CD4-positive, alpha-beta memory T cell (primary cell): ENCODE measurements around the gene DALRD3. TPM values are rescaled to one million over a fixed set of nuclear protein-coding genes. Genes with fewer than 3 reads are reported as not detected.

Experiments used
- CTCF ChIA-PET: fragments of 350-600 bp; sonication (Branson Sonifier 250); formaldehyde crosslinking; loops from one replicate; lab custom pipeline; 2021; ENCODE audit warnings: inconsistent platforms; ENCODE audit not compliant: partially characterized antibody; lab: Charles Lee
- POLR2A ChIA-PET: fragments of 350-600 bp; sonication (Branson Sonifier 250); formaldehyde crosslinking; loops from one replicate; lab custom pipeline; 2021; ENCODE audit not compliant: partially characterized antibody; lab: Charles Lee
- DNase-seq, 5 donors: peaks; one replicate each; pipeline versions ENCODE4 v3.0.0 to v3.0.0-alpha.2; 2020 to 2022; ENCODE audit warnings: mixed read lengths in 1 of 5
- H3K27ac ChIP-seq: one replicate; pipeline ENCODE4 v1.7.0; 2013; ENCODE audit warnings: low read depth, low read length
- H3K27me3 ChIP-seq: 2 replicates; pipeline ENCODE4 v1.7.0; 2013; ENCODE audit warnings: mild to moderate bottlenecking, low read length, moderate library complexity; ENCODE audit not compliant: insufficient read depth
- H3K36me3 ChIP-seq: 2 replicates; pipeline ENCODE4 v1.7.0; 2013; ENCODE audit warnings: mild to moderate bottlenecking, low read length, moderate library complexity; ENCODE audit not compliant: insufficient read depth
- H3K4me1 ChIP-seq: 2 replicates; pipeline ENCODE4 v1.7.0; 2013; ENCODE audit warnings: mild to moderate bottlenecking, low read length, moderate library complexity; ENCODE audit not compliant: insufficient read depth
- H3K4me3 ChIP-seq, 2 donors: one replicate each; pipeline ENCODE4 v1.7.0; 2013; ENCODE audit warnings: low read length in 2 of 2, mild to moderate bottlenecking in 1 of 2
- H3K9me3 ChIP-seq, 2 donors: one replicate each; pipeline ENCODE4 v1.7.0; 2013; ENCODE audit warnings: low read length in 2 of 2, control low read depth in 1 of 2; ENCODE audit not compliant: control insufficient read depth in 1 of 2
- H3K27ac Mint-ChIP-seq, 7 donors: one replicate each; pipeline ENCODE4 v1.8.0; 2020 to 2021; ENCODE audit warnings: mixed read lengths in 7 of 7, mild to moderate bottlenecking in 6 of 7, inconsistent platforms in 3 of 7, moderate library complexity in 3 of 7
- H3K27me3 Mint-ChIP-seq, 2 donors: one replicate each; pipeline ENCODE4 v1.8.0; 2020 to 2021; ENCODE audit warnings: mixed read lengths in 2 of 2
- H3K36me3 Mint-ChIP-seq, 2 donors: one replicate each; pipeline ENCODE4 v1.8.0; 2020 to 2021; ENCODE audit warnings: mixed read lengths in 2 of 2, inconsistent platforms in 1 of 2, mild to moderate bottlenecking in 1 of 2
- H3K4me1 Mint-ChIP-seq, 4 donors: one replicate each; pipeline ENCODE4 v1.8.0; 2020 to 2021; ENCODE audit warnings: mixed read lengths in 4 of 4, mild to moderate bottlenecking in 1 of 4
- H3K4me3 Mint-ChIP-seq, 8 donors: one replicate each; pipeline ENCODE4 v1.8.0; 2020 to 2021; ENCODE audit warnings: mixed read lengths in 8 of 8, mild to moderate bottlenecking in 7 of 8, moderate library complexity in 6 of 8, inconsistent platforms in 3 of 8
- H3K9me3 Mint-ChIP-seq, 8 donors: one replicate each; pipeline ENCODE4 v1.8.0; 2020 to 2021; ENCODE audit warnings: mixed read lengths in 8 of 8, mild to moderate bottlenecking in 5 of 8, inconsistent platforms in 3 of 8, moderate library complexity in 1 of 8
- intact Hi-C: fragments of 100-400 bp; cut with micrococcal nuclease; formaldehyde crosslinking; loops from one replicate; pipeline ENCODE4 v1.15.1; 2023
- polyA plus RNA-seq, 2 donors: library from polyadenylated mRNA; unstranded; fragments of 300-500 nt; fragmentation: Illumina TruSeq; gene quantifications; one replicate each; pipeline ENCODE4 v1.2.3, GENCODE V29; 2021
- total RNA-seq, 2 experiments: library from RNA; stranded (reverse); gene quantifications; one replicate each; pipeline ENCODE4 v1.2.3, GENCODE V29; 2021

Gene DALRD3
- total and polyA plus RNA-seq, 4 experiments from 2014 or later: 31.2 to 41.3 (median 32.5) TPM

DNA sequence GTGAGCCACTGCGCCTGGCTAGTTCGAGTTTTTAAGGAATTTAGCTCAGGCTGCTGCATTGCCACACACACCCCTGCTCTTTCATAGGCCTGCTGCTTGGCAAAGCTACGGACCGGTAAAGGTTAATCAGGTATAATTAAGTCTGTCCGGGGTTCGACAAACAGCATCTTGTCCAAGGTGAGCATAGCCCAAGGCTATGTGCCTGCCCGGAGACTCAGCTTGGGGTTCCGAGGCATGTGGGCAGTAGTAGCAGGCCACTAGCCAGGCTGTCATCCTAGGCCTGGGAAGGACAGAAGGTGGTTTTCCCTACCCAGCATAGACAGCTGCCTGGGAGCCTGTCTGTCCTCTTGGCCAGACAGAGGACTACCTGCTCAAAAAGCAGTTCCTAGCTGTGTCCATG is 21.7 kb downstream of the DALRD3 start:
- Mint-ChIP-seq H3K4me3 (no peak overlapping the region), H3K27me3 (no peaks in the 10 kb centered on the region), H3K27ac (no peak overlapping the region), H3K9me3 (peaks cover 0 to 2% (median 0%) of the 10 kb centered on the region in 8 donors), H3K4me1 (peaks cover 11 to 29% (median 20%) of the 10 kb centered on the region in 4 donors), H3K36me3 (peaks cover 3 to 24% of the 10 kb centered on the region in 2 donors)
- CTCF ChIA-PET: interaction anchor here (0.7 to 4.1 kb wide), 4 partner anchors 9 to 209 kb away, joined by 3 to 14 read pairs (median 10); partner anchors contain the start of genes NDUFAF3 and WDR6
- no peak overlapping the region for H3K27ac ChIP-seq
- H3K4me1 ChIP-seq: peaks cover 16% of the 10 kb centered on the region
- no peaks in the 10 kb centered on the region for H3K27me3 ChIP-seq
- POLR2A ChIA-PET: interaction anchor here (1.1 to 15.0 kb wide), 4 partner anchors 9 to 97 kb away, joined by 3 to 377 read pairs (median 9); partner anchors contain the start of genes DALRD3, IMPDH2, NDUFAF3 and QRICH1
- no peaks in the 10 kb centered on the region for H3K9me3 ChIP-seq
- no peak for DNase-seq
- no peak overlapping the region for H3K4me3 ChIP-seq
- intact Hi-C loops: no loop called here
- peaks cover 4% of the 10 kb centered on the region for H3K36me3 ChIP-seq

GRCh38 chr3:48993834-48994233 is 24.5 kb downstream of the DALRD3 start:
- peaks cover 24 to 52% (median 37%) of the 10 kb centered on the region in 4 donors for H3K4me1 Mint-ChIP-seq
- Histone ChIP-seq H3K9me3 (no peaks in the 10 kb centered on the region), H3K27ac (no peak overlapping the region), H3K27me3 (no peaks in the 10 kb centered on the region), H3K4me3 (no peak overlapping the region), H3K36me3 (peaks cover 4% of the 10 kb centered on the region), H3K4me1 (peaks cover 34% of the 10 kb centered on the region)
- POLR2A ChIA-PET: interaction anchor here (9.2 to 15.0 kb wide), 2 partner anchors 13 to 27 kb away, joined by 191 to 377 read pairs; partner anchors contain the start of genes DALRD3, IMPDH2, NDUFAF3 and WDR6
- intact Hi-C loops: no loop called here
- H3K36me3 Mint-ChIP-seq: peaks cover 3 to 29% of the 10 kb centered on the region in 2 donors
- DNase-seq: no peak
- H3K9me3 Mint-ChIP-seq: peaks cover 0 to 2% (median 0%) of the 10 kb centered on the region in 8 donors
- peak overlapping the region in 2 of 7 donors; percentile 44 to 60 for H3K27ac Mint-ChIP-seq
- no peaks in the 10 kb centered on the region for H3K27me3 Mint-ChIP-seq
- CTCF ChIA-PET: interaction anchor here (3.7 kb wide), 1 partner anchor 14 kb away, joined by 13 read pairs; the partner anchor contains the start of gene WDR6
- no peak overlapping the region for H3K4me3 Mint-ChIP-seq

DNA sequence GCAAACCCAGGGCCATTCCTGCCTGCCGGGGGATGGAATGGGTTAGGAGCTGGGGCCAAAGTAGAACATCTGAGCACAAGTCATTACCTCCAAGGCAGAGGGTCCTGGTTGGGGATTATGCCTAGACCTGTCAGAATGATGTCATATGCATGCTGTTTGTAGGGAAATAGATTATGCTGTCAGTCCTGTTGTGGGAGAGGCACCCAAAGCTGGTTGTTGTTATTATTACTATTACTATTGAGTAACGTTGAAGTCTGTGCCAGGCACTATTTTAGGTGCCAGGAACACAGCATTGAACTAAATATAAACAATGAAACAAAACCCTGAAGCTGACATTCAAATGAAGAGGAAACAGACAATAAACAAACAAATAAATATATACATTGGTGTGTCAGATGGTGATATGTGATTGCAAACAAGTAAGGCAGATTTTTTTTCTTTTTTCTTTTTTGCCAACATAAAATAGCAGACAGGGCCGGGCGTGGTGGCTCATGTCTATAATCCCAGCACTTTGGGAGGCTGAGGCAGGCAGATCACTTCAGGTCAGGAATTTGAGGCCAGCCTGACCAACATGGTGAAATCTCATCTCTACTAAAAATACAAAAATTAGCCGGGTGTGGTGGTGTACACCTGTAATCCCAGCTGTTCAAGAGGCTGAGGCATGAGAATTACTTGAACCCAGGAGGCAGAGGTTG is 26.4 kb downstream of the DALRD3 start:
- no peak for DNase-seq
- Mint-ChIP-seq H3K9me3 (peaks cover 0 to 2% (median 0%) of the 10 kb centered on the region in 8 donors), H3K4me1 (peaks cover 29 to 60% (median 44%) of the 10 kb centered on the region in 4 donors), H3K36me3 (peaks cover 3 to 31% of the 10 kb centered on the region in 2 donors), H3K27me3 (no peaks in the 10 kb centered on the region), H3K27ac (peak overlapping the region; percentile 68 to 94 (median 82)), H3K4me3 (peak overlapping the region; percentile 62 to 95 (median 85))
- peak overlapping the region; percentile 65 for H3K27ac ChIP-seq
- peaks cover 2% of the 10 kb centered on the region for H3K36me3 ChIP-seq
- POLR2A ChIA-PET: interaction anchor here (0.9 to 15.0 kb wide), 6 partner anchors 7 to 129 kb away, joined by 3 to 377 read pairs (median 9); partner anchors contain the start of genes DALRD3, IMPDH2, NDUFAF3 and QRICH1
- no peaks in the 10 kb centered on the region for H3K27me3 ChIP-seq
- intact Hi-C loops: no loop called here
- peaks cover 45% of the 10 kb centered on the region for H3K4me1 ChIP-seq
- H3K9me3 ChIP-seq: no peaks in the 10 kb centered on the region
- no peak overlapping the region for H3K4me3 ChIP-seq
- CTCF ChIA-PET: interaction anchor here (0.8 to 9.0 kb wide), 7 partner anchors 9 to 232 kb away, joined by 3 to 216 read pairs (median 6); partner anchors contain the start of genes DALRD3, NDUFAF3, QRICH1 and WDR6

- H3K36me3 ChIP-seq: no peaks in the 10 kb centered on the region
- H3K27ac ChIP-seq: peak overlapping the region; percentile 65
- no peaks in the 10 kb centered on the region for H3K27me3 ChIP-seq
- POLR2A ChIA-PET: interaction anchor here (0.5 to 15.0 kb wide), 8 partner anchors 9 to 305 kb away, joined by 3 to 377 read pairs (median 6); partner anchors contain the start of genes DALRD3, IMPDH2, IP6K2 and NCKIPSD
- DNase-seq: peak in 4 of 5 donors; percentile 24 to 58 (median 26)
- CTCF ChIA-PET: interaction anchor here (0.8 to 9.0 kb wide), 11 partner anchors 11 to 230 kb away, joined by 3 to 216 read pairs (median 6); partner anchors contain the start of genes DALRD3, IMPDH2, NDUFAF3 and QRICH1
- H3K4me1 ChIP-seq: peaks cover 45% of the 10 kb centered on the region
- H3K4me1 Mint-ChIP-seq: peaks cover 29 to 60% (median 44%) of the 10 kb centered on the region in 4 donors
- intact Hi-C loops: loop anchor here (1.0 kb wide), 2 partner anchors 16 to 30 kb away; partner anchors contain the start of gene WDR6
- peak overlapping the region; percentile 85 to 96 (median 93) for H3K27ac Mint-ChIP-seq
- H3K27me3 Mint-ChIP-seq: no peaks in the 10 kb centered on the region
- peak overlapping the region; percentile 92 to 95 (median 94) for H3K4me3 Mint-ChIP-seq
- no peaks in the 10 kb centered on the region for H3K9me3 ChIP-seq
- H3K36me3 Mint-ChIP-seq: peaks cover 3 to 34% of the 10 kb centered on the region in 2 donors
- peaks cover 0 to 2% (median 0%) of the 10 kb centered on the region in 8 donors for H3K9me3 Mint-ChIP-seq
- H3K4me3 ChIP-seq: peak overlapping the region; percentile 63 to 86
Observed at GRCh38 chr3:48990636-48991469, 27.5 kb downstream of the DALRD3 start.

DNA sequence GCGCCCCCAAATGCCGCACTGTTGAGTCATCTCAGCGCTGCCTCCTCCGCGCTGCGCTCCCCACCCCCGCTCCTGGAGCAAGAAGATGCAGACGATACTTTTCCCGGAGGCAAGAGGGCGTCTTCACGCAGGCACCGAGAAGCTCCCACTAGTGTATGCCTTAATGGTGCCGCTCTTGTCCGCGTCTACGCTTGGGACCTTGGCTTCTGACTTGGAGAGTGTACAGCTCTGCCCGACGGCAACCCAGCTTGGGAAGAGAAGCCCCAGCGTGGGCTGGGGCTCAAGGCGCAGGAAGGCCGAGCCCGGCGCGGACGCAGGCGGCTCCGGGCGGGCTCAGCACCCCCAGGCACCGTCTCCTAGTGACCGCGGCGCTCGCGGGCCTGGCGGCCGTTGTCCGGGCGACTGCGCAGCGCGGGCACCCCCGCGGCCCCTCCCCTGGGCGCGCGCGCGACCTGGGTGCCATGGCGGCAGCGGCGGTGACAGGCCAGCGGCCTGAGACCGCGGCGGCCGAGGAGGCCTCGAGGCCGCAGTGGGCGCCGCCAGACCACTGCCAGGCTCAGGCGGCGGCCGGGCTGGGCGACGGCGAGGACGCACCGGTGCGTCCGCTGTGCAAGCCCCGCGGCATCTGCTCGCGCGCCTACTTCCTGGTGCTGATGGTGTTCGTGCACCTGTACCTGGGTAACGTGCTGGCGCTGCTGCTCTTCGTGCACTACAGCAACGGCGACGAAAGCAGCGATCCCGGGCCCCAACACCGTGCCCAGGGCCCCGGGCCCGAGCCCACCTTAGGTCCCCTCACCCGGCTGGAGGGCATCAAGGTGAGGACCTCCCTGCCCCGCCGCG is 28.4 kb downstream of the DALRD3 start, which contains the start of gene P4HTM:
P4HTM (plus strand) TSS at position 446 of the 840 bp plus-strand sequence; CDS start at position 462, 16 bp downstream.
- Histone ChIP-seq H3K4me3 (peak within 1 kb of the TSS; percentile 76 to 86), H3K27ac (peak within 1 kb of the TSS; percentile 65), H3K36me3 (peaks cover under 1% of the 10 kb centered on the region), H3K27me3 (no peaks in the 10 kb centered on the region), H3K4me1 (peaks cover 45% of the 10 kb centered on the region), H3K9me3 (no peaks in the 10 kb centered on the region)
- Mint-ChIP-seq H3K4me3 (peak within 1 kb of the TSS; percentile 94 to 97 (median 94)), H3K9me3 (no peaks in the 10 kb centered on the region), H3K4me1 (peaks cover 30 to 57% (median 43%) of the 10 kb centered on the region in 4 donors), H3K36me3 (peaks cover 2 to 36% of the 10 kb centered on the region in 2 donors), H3K27ac (peak within 1 kb of the TSS; percentile 90 to 96 (median 93)), H3K27me3 (no peaks in the 10 kb centered on the region)
- ChIA-PET CTCF (interaction anchor here (0.6 to 9.0 kb wide), 13 partner anchors 15 to 481 kb away, joined by 3 to 216 read pairs (median 6); partner anchors contain the start of genes DALRD3, IMPDH2, NDUFAF3 and QRICH1), POLR2A (interaction anchor here (0.6 to 15.0 kb wide), 19 partner anchors 8 to 454 kb away, joined by 3 to 377 read pairs (median 5); partner anchors contain the start of genes ARIH2, CCDC71, DALRD3 and IMPDH2)
- intact Hi-C loops: loop anchor here (1.0 kb wide), 2 partner anchors 17 to 31 kb away; partner anchors contain the start of gene WDR6
- DNase-seq: peak; percentile 46 to 84 (median 54)
